ENCODE measurements around the gene BTBD1. TPM values are rescaled to one million over a fixed set of nuclear protein-coding genes. Genes with fewer than 3 reads are reported as not detected.

Gene BTBD1
- total RNA-seq, 1 experiment from 2014 or later = 58.3 TPM

GRCh38 chr15:82999905-83000671 lies 67.0 kb downstream of the BTBD1 start:
- BruUV-seq (replicated peaks) = no TSS peak
- H3K4me1 ChIP-seq (ENCODE audit: insufficient read depth, low read length, poor library complexity, severe bottlenecking) = peaks cover 3% of the 10 kb centered on the region
- no peak overlapping the region for H3K27ac ChIP-seq (ENCODE audit: low read depth, low read length, poor library complexity, severe bottlenecking)
- H3K27me3 ChIP-seq (replicated peaks; ENCODE audit: insufficient read depth, low read depth, low read length, poor library complexity) = no peaks in the 10 kb centered on the region
- peak; percentile 79 for DNase-seq (ENCODE audit: low spot score)
- peak overlapping the region; percentile 42 for H3K4me3 ChIP-seq (ENCODE audit: low read depth, low read length, poor library complexity, severe bottlenecking)
- no peak for TF ChIP-seq EZH2 (IDR thresholded peaks at IDR 0.05; ENCODE audit: borderline replicate concordance, low read depth, low read length, poor library complexity, severe bottlenecking)
- peak; percentile 68 for TF ChIP-seq CTCF (conservative IDR thresholded peaks at IDR 0.05; ENCODE audit: low read depth, low read length)
- no peaks in the 10 kb centered on the region for H3K9me3 ChIP-seq (ENCODE audit: low read depth, low read length, poor library complexity, severe bottlenecking)
- no peaks in the 10 kb centered on the region for H3K36me3 ChIP-seq (ENCODE audit: insufficient read depth, low read length, poor library complexity, severe bottlenecking)
- ChIA-PET CTCF (interaction anchor here (0.5 to 0.9 kb wide), 2 partner anchors 151 to 250 kb away, joined by 3 to 4 read pairs; no protein-coding TSS in a partner anchor), POLR2A (ENCODE audit: low non-redundant PET) (no interaction called here)
- intact Hi-C loops (cut with micrococcal nuclease; ENCODE audit: unreplicated experiment) = loop anchor here (1.0 to 5.0 kb wide), 2 partner anchors 151 to 248 kb away; no protein-coding TSS in a partner anchor

GRCh38 chr15:82999426-82999825 lies 67.6 kb downstream of the BTBD1 start:
- intact Hi-C loops (cut with micrococcal nuclease; ENCODE audit: unreplicated experiment) = no loop called here
- H3K9me3 ChIP-seq (ENCODE audit: low read depth, low read length, poor library complexity, severe bottlenecking) = no peaks in the 10 kb centered on the region
- no peak for DNase-seq (ENCODE audit: low spot score)
- no peaks in the 10 kb centered on the region for H3K27me3 ChIP-seq (replicated peaks; ENCODE audit: insufficient read depth, low read depth, low read length, poor library complexity)
- BruUV-seq (replicated peaks) = no TSS peak
- peaks cover 3% of the 10 kb centered on the region for H3K4me1 ChIP-seq (ENCODE audit: insufficient read depth, low read length, poor library complexity, severe bottlenecking)
- no peak overlapping the region for H3K4me3 ChIP-seq (ENCODE audit: low read depth, low read length, poor library complexity, severe bottlenecking)
- CTCF ChIA-PET = interaction anchor here (0.9 kb wide), 1 partner anchor 150 kb away, joined by 4 read pairs; no protein-coding TSS in a partner anchor
- TF ChIP-seq EZH2 (IDR thresholded peaks at IDR 0.05; ENCODE audit: borderline replicate concordance, low read depth, low read length, poor library complexity, severe bottlenecking) (no peak), CTCF (conservative IDR thresholded peaks at IDR 0.05; ENCODE audit: low read depth, low read length) (no peak)
- no peak overlapping the region for H3K27ac ChIP-seq (ENCODE audit: low read depth, low read length, poor library complexity, severe bottlenecking)
- POLR2A ChIA-PET (ENCODE audit: low non-redundant PET) = no interaction called here
- H3K36me3 ChIP-seq (ENCODE audit: insufficient read depth, low read length, poor library complexity, severe bottlenecking) = no peaks in the 10 kb centered on the region

GRCh38 chr15:82995938-82996337 lies 71.1 kb downstream of the BTBD1 start:
- no TSS peak for BruUV-seq (replicated peaks)
- peaks cover 4% of the 10 kb centered on the region for H3K36me3 ChIP-seq (ENCODE audit: insufficient read depth, low read length, poor library complexity, severe bottlenecking)
- intact Hi-C loops (cut with micrococcal nuclease; ENCODE audit: unreplicated experiment) = no loop called here
- H3K4me3 ChIP-seq (ENCODE audit: low read depth, low read length, poor library complexity, severe bottlenecking) = no peak overlapping the region
- peak; percentile 10 for DNase-seq (ENCODE audit: low spot score)
- no peak overlapping the region for H3K27ac ChIP-seq (ENCODE audit: low read depth, low read length, poor library complexity, severe bottlenecking)
- no peak for TF ChIP-seq CTCF (conservative IDR thresholded peaks at IDR 0.05; ENCODE audit: low read depth, low read length)
- no peak for TF ChIP-seq EZH2 (IDR thresholded peaks at IDR 0.05; ENCODE audit: borderline replicate concordance, low read depth, low read length, poor library complexity, severe bottlenecking)
- no peaks in the 10 kb centered on the region for H3K9me3 ChIP-seq (ENCODE audit: low read depth, low read length, poor library complexity, severe bottlenecking)
- H3K27me3 ChIP-seq (replicated peaks; ENCODE audit: insufficient read depth, low read depth, low read length, poor library complexity) = no peaks in the 10 kb centered on the region
- peaks cover 3% of the 10 kb centered on the region for H3K4me1 ChIP-seq (ENCODE audit: insufficient read depth, low read length, poor library complexity, severe bottlenecking)
- ChIA-PET CTCF (interaction anchor here (1.2 kb wide), 1 partner anchor 15 kb away, joined by 4 read pairs; no protein-coding TSS in a partner anchor), POLR2A (ENCODE audit: low non-redundant PET) (no interaction called here)

Data from A673 (cell line).